ENCODE data around the gene CAB39L.

DNA sequence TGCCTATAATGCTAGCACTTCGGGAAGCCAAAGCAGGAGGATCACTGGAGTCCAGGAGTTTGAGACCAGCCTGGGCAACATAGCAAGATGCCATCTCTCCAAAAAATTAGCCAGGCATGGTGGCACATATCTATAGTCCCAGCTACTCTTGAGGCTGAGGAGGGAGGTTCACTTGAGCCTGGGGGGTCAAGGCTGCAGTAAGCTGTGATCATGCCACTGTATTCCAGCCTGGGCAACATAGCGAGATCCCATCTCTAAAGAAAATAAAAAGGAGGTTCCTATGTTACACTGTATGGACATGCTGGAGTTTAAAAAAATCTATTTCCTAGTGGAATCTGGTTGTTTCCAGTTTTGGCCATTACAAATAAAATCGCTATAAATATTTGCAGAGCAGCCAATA is 2.6 kb downstream of the CAB39L start:
- TF ChIP-seq, protein P1, sequence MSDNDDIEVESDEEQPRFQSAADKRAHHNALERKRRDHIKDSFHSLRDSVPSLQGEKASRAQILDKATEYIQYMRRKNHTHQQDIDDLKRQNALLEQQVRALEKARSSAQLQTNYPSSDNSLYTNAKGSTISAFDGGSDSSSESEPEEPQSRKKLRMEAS (IDR thresholded peaks at IDR 0.05): no peak
- TF ChIP-seq, protein P2, sequence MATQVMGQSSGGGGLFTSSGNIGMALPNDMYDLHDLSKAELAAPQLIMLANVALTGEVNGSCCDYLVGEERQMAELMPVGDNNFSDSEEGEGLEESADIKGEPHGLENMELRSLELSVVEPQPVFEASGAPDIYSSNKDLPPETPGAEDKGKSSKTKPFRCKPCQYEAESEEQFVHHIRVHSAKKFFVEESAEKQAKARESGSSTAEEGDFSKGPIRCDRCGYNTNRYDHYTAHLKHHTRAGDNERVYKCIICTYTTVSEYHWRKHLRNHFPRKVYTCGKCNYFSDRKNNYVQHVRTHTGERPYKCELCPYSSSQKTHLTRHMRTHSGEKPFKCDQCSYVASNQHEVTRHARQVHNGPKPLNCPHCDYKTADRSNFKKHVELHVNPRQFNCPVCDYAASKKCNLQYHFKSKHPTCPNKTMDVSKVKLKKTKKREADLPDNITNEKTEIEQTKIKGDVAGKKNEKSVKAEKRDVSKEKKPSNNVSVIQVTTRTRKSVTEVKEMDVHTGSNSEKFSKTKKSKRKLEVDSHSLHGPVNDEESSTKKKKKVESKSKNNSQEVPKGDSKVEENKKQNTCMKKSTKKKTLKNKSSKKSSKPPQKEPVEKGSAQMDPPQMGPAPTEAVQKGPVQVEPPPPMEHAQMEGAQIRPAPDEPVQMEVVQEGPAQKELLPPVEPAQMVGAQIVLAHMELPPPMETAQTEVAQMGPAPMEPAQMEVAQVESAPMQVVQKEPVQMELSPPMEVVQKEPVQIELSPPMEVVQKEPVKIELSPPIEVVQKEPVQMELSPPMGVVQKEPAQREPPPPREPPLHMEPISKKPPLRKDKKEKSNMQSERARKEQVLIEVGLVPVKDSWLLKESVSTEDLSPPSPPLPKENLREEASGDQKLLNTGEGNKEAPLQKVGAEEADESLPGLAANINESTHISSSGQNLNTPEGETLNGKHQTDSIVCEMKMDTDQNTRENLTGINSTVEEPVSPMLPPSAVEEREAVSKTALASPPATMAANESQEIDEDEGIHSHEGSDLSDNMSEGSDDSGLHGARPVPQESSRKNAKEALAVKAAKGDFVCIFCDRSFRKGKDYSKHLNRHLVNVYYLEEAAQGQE (IDR thresholded peaks at IDR 0.05; ENCODE audit: low read depth): no peak
- TF ChIP-seq TAF1 (IDR thresholded peaks at IDR 0.05; ENCODE audit: low read depth) (no peak), CREB1 (IDR thresholded peaks at IDR 0.05; ENCODE audit: low read depth) (no peak), TEAD4 (IDR thresholded peaks at IDR 0.05) (no peak)

All from Ishikawa (cell line).